Panc1 (cell line): Measurements from ENCODE around the gene ARHGAP6. TPM values are rescaled to one million over a fixed set of nuclear protein-coding genes. Genes with fewer than 3 reads are reported as not detected.

Experiments
- ATAC-seq: fragments of 200-7000 bp; cut with Tn5 transposase; 2 replicates; pipeline ENCODE4 v1.9.1; 2020; ENCODE audit warnings: mild to moderate bottlenecking, moderate library complexity
- BruUV-seq: library from RNA; stranded (reverse); fragments of 400-500 nt; replicated peaks from 2 replicates; lab custom pipeline; 2021; lab: Mats Ljungman, UMichigan
- CTCF ChIA-PET: fragments of 300-600 bp; sonication (Branson Sonifier 250); formaldehyde crosslinking; loops from one replicate; lab custom pipeline; 2022; ENCODE audit warnings: antibody characterized with exemption; lab: Charles Lee
- POLR2A ChIA-PET: fragments of 300-600 bp; sonication (Branson Sonifier 250); formaldehyde crosslinking; loops from one replicate; lab custom pipeline; 2022; ENCODE audit warnings: antibody characterized with exemption; lab: Charles Lee
- DNase-seq: peaks from one replicate; pipeline ENCODE4 v3.0.0-alpha.2; 2010; ENCODE audit warnings: low read depth, low spot score
- H3K27ac ChIP-seq: 2 replicates; pipeline ENCODE4 v1.5.1; 2011; ENCODE audit warnings: mild to moderate bottlenecking, low read length, inconsistent platforms
- H3K27me3 ChIP-seq: fragments of 200-500 bp; sonication (Bioruptor generic); 2 replicates; pipeline ENCODE4 v1.6.0; 2014; ENCODE audit warnings: low read length, inconsistent platforms; ENCODE audit not compliant: control insufficient read depth, insufficient read depth
- H3K36me3 ChIP-seq: fragments of 200-500 bp; sonication (Bioruptor generic); 2 replicates; pipeline ENCODE4 v1.5.1; 2014; ENCODE audit warnings: inconsistent platforms, mild to moderate bottlenecking, low read length, moderate library complexity; ENCODE audit not compliant: control insufficient read depth, insufficient read depth
- H3K4me1 ChIP-seq: 2 replicates; pipeline ENCODE4 v1.5.1; 2011; ENCODE audit warnings: inconsistent platforms, mild to moderate bottlenecking, low read length, moderate library complexity; ENCODE audit not compliant: control insufficient read depth, insufficient read depth
- H3K4me3 ChIP-seq, 2 experiments: 2 replicates each; pipeline ENCODE4 v1.5.1; 2011 to 2012; ENCODE audit warnings: low read depth in 2 of 2, low read length in 2 of 2, mild to moderate bottlenecking in 2 of 2, inconsistent platforms in 1 of 2, moderate library complexity in 1 of 2
- H3K9me3 ChIP-seq: fragments of 200-500 bp; sonication (Bioruptor generic); 2 replicates; pipeline ENCODE4 v1.5.1; 2014; ENCODE audit warnings: low read depth, mild to moderate bottlenecking, inconsistent platforms, low read length, moderate library complexity; ENCODE audit not compliant: control insufficient read depth, insufficient read depth
- POLR2AphosphoS5 ChIP-seq: IDR thresholded peaks from 2 replicates; pipeline ENCODE4 v1.6.1; 2012; ENCODE audit warnings: mild to moderate bottlenecking, low read depth, low read length, moderate library complexity
- SIN3A ChIP-seq: IDR thresholded peaks from 2 replicates; pipeline ENCODE4 v1.6.1; 2012; ENCODE audit warnings: low read depth, mild to moderate bottlenecking, low read length, moderate library complexity, borderline replicate concordance; ENCODE audit not compliant: insufficient read depth
- TCF7L2 ChIP-seq: IDR thresholded peaks from 2 replicates; pipeline ENCODE4 v1.6.1; 2011; ENCODE audit warnings: mild to moderate bottlenecking, low read depth, low read length, inconsistent platforms
- in situ Hi-C: cut with HindIII; loops from 2 replicates; pipeline ENCODE4 v1.10.0; 2016; ENCODE audit warnings: low sequenced_read_pairs, low pct_unique_long_range_greater_than_20kb
- intact Hi-C: fragments of 100-400 bp; cut with micrococcal nuclease; formaldehyde crosslinking; loops from one replicate; pipeline ENCODE4 v1.10.0; 2022; ENCODE audit not compliant: unreplicated experiment
- total RNA-seq: library from RNA; stranded (reverse); gene quantifications from one replicate; pipeline ENCODE4 v1.2.1, GENCODE V29; 2021; ENCODE audit not compliant: unreplicated experiment
- TF ChIP-seq, protein P1 (sequence below), 2 experiments: IDR thresholded peaks; 2 replicates each; pipeline ENCODE4 v1.6.1; 2011 to 2012; ENCODE audit warnings: low read depth in 2 of 2, control low read depth in 1 of 2, low read length in 1 of 2, mild to moderate bottlenecking in 1 of 2, moderate library complexity in 1 of 2; ENCODE audit not compliant: insufficient read depth in 1 of 2
- TF ChIP-seq, protein P2 (sequence below): fragments of 450-650 bp; IDR thresholded peaks from 2 replicates; pipeline ENCODE4 v1.5.1; 2017; ENCODE audit warnings: mild to moderate bottlenecking

The ARHGAP6 gene
- total RNA-seq, 1 experiment from 2014 or later: 0.13 TPM

DNA sequence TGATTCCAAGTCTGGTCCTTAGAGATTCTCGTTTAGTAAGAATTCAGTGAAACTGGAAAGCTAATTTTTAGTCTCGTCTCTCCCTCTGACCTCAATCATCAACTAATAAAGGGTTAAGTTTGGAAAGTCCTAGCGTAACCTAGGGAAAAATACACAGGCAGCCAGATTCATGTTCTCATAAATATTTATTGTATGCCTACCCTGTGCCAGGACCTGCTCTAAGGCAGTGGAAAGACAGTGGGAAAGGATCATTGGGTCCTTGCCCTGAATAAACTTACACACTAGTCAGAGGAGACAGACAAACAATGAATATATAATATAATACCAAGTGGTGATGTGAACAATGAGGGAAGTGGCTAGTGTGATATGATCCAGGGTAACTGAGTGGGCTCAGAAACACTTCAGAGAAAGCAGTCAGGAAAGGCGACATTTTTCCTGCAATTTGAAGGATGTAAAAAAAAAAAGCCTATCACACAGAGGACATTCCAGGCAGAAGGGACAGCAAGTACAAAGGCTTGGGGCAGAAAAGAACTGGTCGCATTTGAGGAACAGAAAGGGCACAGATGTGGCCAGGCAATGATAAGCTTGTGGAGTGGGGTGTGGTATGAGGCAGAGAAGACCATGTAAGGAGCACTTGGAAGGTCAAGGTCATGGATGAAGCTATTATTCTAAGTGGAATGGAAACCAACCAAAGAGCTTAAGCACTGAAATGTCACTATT lies 243.8 kb downstream of the ARHGAP6 start:
- Histone ChIP-seq H3K27me3 (no peaks in the 10 kb centered on the region), H3K27ac (no peak overlapping the region), H3K4me3 (no peak overlapping the region), H3K9me3 (no peaks in the 10 kb centered on the region), H3K4me1 (no peaks in the 10 kb centered on the region), H3K36me3 (no peaks in the 10 kb centered on the region)
- in situ Hi-C loops (no loop called here), intact Hi-C loops (no loop called here)
- DNase-seq (no peak), ATAC-seq (no peak)
- TF ChIP-seq TCF7L2 (no peak), POLR2AphosphoS5 (no peak), SIN3A (no peak)
- TF ChIP-seq, protein P1, sequence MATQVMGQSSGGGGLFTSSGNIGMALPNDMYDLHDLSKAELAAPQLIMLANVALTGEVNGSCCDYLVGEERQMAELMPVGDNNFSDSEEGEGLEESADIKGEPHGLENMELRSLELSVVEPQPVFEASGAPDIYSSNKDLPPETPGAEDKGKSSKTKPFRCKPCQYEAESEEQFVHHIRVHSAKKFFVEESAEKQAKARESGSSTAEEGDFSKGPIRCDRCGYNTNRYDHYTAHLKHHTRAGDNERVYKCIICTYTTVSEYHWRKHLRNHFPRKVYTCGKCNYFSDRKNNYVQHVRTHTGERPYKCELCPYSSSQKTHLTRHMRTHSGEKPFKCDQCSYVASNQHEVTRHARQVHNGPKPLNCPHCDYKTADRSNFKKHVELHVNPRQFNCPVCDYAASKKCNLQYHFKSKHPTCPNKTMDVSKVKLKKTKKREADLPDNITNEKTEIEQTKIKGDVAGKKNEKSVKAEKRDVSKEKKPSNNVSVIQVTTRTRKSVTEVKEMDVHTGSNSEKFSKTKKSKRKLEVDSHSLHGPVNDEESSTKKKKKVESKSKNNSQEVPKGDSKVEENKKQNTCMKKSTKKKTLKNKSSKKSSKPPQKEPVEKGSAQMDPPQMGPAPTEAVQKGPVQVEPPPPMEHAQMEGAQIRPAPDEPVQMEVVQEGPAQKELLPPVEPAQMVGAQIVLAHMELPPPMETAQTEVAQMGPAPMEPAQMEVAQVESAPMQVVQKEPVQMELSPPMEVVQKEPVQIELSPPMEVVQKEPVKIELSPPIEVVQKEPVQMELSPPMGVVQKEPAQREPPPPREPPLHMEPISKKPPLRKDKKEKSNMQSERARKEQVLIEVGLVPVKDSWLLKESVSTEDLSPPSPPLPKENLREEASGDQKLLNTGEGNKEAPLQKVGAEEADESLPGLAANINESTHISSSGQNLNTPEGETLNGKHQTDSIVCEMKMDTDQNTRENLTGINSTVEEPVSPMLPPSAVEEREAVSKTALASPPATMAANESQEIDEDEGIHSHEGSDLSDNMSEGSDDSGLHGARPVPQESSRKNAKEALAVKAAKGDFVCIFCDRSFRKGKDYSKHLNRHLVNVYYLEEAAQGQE (IDR thresholded peaks at IDR 0.05; ENCODE audit: insufficient read depth in 1 of 2, low read depth in 2 of 2, low read length in 1 of 2): no peak
- TF ChIP-seq, protein P2, sequence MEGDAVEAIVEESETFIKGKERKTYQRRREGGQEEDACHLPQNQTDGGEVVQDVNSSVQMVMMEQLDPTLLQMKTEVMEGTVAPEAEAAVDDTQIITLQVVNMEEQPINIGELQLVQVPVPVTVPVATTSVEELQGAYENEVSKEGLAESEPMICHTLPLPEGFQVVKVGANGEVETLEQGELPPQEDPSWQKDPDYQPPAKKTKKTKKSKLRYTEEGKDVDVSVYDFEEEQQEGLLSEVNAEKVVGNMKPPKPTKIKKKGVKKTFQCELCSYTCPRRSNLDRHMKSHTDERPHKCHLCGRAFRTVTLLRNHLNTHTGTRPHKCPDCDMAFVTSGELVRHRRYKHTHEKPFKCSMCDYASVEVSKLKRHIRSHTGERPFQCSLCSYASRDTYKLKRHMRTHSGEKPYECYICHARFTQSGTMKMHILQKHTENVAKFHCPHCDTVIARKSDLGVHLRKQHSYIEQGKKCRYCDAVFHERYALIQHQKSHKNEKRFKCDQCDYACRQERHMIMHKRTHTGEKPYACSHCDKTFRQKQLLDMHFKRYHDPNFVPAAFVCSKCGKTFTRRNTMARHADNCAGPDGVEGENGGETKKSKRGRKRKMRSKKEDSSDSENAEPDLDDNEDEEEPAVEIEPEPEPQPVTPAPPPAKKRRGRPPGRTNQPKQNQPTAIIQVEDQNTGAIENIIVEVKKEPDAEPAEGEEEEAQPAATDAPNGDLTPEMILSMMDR: no peak
- CTCF ChIA-PET: no interaction called here
- POLR2A ChIA-PET: no interaction called here
- no TSS peak for BruUV-seq

DNA sequence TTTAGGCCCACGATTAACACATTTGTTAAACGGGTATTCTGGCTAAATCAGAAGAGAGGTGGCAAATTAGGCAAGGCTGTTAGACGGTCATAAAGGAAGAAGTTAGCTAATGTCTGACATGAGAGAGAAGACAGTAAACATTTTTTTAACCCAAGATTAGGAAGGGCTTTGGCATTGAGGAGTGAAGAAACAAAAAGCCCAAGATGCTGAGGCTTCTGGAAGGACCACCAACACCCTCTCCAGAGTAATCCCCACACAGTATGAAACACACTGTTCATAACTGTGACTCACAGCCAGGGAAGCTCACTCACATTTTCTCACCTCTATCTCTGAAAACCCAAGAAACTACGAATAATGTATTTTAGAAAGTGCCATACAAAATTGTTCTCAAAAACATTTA lies 244.9 kb downstream of the ARHGAP6 start:
- intact Hi-C loops: no loop called here
- POLR2A ChIA-PET: no interaction called here
- Histone ChIP-seq H3K4me1 (no peaks in the 10 kb centered on the region), H3K9me3 (no peaks in the 10 kb centered on the region), H3K4me3 (no peak overlapping the region), H3K36me3 (no peaks in the 10 kb centered on the region), H3K27ac (no peak overlapping the region), H3K27me3 (no peaks in the 10 kb centered on the region)
- TF ChIP-seq, protein P1 (IDR thresholded peaks at IDR 0.05; ENCODE audit: insufficient read depth in 1 of 2, low read depth in 2 of 2, low read length in 1 of 2): no peak
- TF ChIP-seq SIN3A: no peak
- TF ChIP-seq POLR2AphosphoS5: no peak
- TF ChIP-seq, protein P2: no peak
- no peak for TF ChIP-seq TCF7L2
- no peak for ATAC-seq
- no peak for DNase-seq
- CTCF ChIA-PET: no interaction called here
- in situ Hi-C loops: no loop called here
- no TSS peak for BruUV-seq
